ENCODE measurements around the gene CCDC150.

- TF ChIP-seq POLR2A (IDR thresholded peaks at IDR 0.05) = no peak
- TF ChIP-seq CTCF (IDR thresholded peaks at IDR 0.05) = no peak
Measured at GRCh38 chr2:196725218-196725617, 85.7 kb downstream of the CCDC150 start.

Data from thyroid gland (tissue), 4 donors.